Left renal cortex interstitium (tissue), 4 donors: ENCODE data around the gene MINAR2. TPM values are rescaled to one million over a fixed set of nuclear protein-coding genes. Genes with fewer than 3 reads are reported as not detected.

ENCODE experiments used
- DNase-seq, 4 donors: peaks; one replicate each; pipeline ENCODE4 v3.0.0-alpha.2; 2013; ENCODE audit warnings: low read depth in 4 of 4, low spot score in 2 of 4, missing footprints in 1 of 4
- polyA plus RNA-seq, 4 donors: library from polyadenylated mRNA; unstranded; fragments of 120-200 nt; gene quantifications; one replicate each; pipeline ENCODE4 v1.2.1, GENCODE V29; 2013; ENCODE audit not compliant: insufficient read length in 4 of 4

Gene MINAR2
- polyA plus RNA-seq, 4 donors: 0.08 to 0.13 (median 0.09) TPM

DNA sequence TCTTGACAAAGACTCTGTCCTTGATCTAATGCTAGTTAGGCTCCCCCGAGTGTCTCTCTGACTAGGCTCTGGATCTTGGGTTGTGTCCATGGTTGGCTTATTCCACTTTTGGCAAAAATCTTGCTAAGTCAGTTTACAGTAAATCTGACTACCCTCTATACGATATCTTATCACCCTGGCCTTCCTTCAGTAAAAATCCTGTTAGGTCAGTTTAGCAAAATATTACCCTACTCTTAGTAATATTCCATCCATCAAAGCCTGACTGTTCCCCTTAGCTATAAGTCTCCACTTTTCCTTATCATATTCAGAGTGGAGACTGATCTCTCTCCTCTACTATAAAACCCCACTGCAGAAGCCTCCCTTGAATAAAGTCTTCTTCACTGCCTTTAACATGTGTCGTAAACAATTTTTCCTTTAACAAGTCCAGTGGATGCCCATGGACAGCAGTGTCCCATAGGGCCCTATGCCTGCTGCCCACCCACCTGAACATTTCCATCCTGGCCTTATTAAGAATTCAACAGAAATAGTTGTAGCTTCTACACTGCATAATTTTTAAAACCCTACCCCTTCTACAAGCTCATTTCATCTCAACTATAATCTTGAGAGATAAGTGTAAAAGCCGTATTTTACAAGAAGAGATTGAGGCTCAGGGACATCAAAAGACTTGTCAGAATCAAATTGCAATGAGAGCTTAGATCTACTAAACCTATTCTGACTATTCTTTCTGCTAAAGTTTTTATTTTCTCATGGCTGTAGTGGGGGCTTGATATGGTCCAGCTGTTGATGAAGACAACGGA, 22.3 kb downstream of the MINAR2 start:
- no peak for DNase-seq

DNA sequence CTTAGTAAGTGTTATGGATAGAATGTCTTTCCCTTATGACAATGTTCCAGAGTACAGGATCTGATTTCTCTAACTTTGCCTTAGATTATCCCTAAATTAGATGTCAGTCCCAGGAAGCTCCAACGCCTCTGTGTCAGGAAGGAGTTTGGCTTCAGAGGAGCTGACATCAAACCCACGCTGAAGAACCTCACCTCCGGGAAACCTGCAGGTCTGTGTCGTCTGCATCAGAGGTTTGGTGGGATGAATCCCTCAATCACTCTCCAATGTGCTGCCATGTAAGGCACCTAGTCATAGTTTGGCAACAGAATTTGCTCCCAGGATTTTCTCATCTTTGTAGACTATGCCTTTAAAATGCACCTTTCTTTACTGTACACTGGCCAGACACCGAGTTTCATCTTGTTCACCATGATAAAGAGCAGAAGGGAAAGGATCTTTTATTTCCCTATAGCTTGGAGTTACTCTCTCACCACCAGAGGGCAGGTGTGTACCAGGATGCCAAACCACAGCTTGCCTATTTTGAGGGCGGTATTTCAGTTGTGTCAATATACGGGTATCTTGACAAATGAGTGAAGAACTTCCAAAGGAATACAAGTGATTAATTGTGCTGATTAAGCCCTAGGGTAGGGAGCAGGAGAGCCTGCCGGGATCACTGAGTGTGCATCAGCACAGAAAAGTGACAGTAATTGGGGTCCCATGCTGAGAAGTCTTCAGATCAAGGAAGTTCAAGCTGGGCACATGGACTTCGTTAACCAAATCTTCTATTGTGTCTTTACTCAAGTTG, 23.4 kb downstream of the MINAR2 start:
- peak in 1 of 4 donors; percentile 53 for DNase-seq

DNA sequence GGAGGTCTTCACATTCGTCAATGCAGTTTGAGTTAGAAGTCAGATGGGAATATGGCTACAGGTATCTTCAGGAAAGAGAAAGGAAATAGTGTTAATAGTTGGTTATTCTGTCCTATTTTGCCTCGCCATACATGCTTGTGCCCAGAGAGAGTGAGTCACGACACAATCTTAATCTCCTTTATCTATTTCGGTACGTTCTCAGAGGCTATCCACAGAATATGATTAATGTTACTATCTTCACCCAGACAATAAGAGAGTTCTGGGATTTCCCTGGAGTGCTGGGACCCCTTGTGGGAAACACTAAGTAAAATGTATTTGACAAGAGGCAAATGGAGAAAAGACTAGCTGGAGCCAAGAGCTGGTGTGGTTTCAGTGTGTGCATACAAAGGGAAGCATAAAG, 25.5 kb downstream of the MINAR2 start:
- no peak for DNase-seq

DNA sequence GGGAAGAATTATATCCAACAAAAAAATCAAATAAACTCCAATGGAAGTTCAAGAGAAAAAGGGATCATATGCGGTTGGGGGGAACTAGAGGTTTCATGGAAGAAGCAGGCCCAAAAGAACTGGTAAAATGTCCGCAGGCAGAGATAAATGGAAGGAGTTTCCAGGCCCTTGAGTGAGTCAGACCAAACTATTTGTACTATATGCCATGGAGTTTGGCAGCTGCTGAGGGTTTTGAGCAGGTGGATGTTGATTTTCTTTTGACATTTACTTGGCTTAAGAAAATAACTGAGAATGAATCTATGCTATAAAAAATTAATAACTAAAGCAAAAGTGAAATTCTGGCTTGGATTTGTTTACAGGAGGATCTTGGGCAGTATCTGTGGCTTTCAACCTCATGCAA, 33.7 kb downstream of the MINAR2 start:
- DNase-seq: no peak

DNA sequence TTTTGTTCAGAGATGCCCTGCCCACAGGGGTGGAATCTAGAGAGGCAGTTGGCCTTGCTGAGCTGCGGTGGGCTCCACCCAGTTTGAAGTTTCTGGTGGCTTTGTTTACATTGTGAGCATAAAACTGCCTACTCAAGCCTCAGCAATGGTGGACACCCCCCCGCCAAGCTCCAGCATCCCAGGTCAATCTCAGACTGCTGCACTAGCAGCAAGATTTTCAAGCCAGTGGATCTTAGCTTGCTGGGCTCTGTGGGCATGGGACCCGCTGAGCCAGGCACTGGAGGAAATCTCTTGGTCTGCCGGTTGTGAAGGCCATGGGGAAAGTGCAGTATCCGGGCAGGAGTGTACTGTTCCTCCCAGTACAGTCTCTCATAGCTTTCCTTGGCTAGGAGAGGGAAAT, 55.5 kb downstream of the MINAR2 start:
- DNase-seq: no peak

DNA sequence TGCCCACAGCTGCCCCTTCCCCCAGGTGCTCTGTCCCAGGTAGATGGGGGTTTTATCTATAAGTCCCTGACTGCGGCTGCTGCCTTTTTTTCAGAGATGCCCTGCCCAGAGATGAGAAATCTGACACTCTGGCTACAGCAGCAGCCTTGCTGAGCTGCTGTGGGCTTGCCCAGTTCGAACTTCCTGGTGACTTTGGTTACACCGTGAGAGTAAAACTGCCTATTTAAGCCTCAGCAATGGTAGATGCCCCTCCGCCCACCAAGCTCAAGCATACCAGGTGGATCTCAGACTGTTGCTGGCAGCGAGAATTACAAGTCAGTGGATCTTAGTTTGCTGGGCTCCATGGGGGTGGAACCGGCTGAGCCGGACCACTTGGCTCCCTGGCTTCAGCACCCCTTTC, 56.8 kb downstream of the MINAR2 start:
- no peak for DNase-seq

DNA sequence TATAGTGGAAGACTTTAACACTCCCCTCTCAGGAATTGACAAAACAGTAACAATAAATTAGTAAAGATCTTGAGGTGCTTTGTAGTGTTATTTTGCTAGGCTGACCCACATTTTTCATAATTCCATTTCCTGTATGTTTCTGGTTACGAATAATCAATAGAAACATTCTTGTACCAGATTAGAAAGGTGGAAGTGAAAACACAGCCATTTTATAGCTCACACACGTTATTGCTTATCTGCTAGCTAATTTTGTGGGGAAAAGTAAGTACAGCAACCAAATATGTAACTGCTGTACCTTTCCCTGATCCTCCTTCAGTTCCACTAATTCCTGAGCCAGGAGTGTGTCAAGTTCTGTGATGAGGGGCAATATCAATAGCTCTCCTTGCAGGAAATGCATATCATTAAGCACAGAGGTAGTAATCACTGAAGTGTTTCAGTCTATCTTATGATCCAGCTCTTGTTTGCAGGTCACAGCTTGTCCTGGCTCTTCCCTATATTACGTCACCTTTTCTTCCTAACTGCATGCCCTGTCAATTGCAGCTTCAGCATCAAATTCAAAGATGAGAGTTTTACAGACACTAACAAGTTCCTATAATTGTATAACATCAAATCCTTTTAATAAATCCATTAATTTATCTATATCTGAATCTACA, 59.4 kb downstream of the MINAR2 start:
- DNase-seq: no peak

Other genes starting within 250 kb of the MINAR2 start
- 1 to 10 TPM; 3.0 to 5.6 (median 4.1) TPM for gene CHSY3, start 156.4 kb downstream of the MINAR2 start, polyA plus RNA-seq